ENCODE results near the gene VWA8. TPM values are rescaled to one million over a fixed set of nuclear protein-coding genes. Genes with fewer than 3 reads are reported as not detected.
A peak's percentile ranks its signal among the peaks of the same experiment; 100 is the strongest.

Gene VWA8
- total and polyA plus RNA-seq, 4 experiments from 2014 or later, result 3.2 to 23.3 (median 13.5) TPM

- Histone ChIP-seq H3K9me3 (ENCODE audit: control insufficient read depth in 1 of 2, low read length in 2 of 2) (no peaks in the 10 kb centered on the region), H3K36me3 (ENCODE audit: insufficient read depth, low read length) (no peaks in the 10 kb centered on the region), H3K27ac (ENCODE audit: low read depth, low read length) (no peak overlapping the region), H3K4me1 (ENCODE audit: insufficient read depth, low read length) (no peaks in the 10 kb centered on the region), H3K4me3 (ENCODE audit: low read length in 2 of 2) (no peak overlapping the region), H3K27me3 (ENCODE audit: insufficient read depth, low read length) (no peaks in the 10 kb centered on the region)
- H3K27ac Mint-ChIP-seq, result no peak overlapping the region
- intact Hi-C loops (cut with micrococcal nuclease), result no loop called here
- CTCF ChIA-PET (ENCODE audit: partially characterized antibody), result no interaction called here
- DNase-seq, result no peak
- POLR2A ChIA-PET (ENCODE audit: partially characterized antibody), result interaction anchor here (0.7 kb wide), 1 partner anchor 9 kb away, joined by 3 read pairs; no protein-coding TSS in a partner anchor
- peaks cover 0 to 15% (median 8%) of the 10 kb centered on the region in 4 donors for H3K4me1 Mint-ChIP-seq
- no peak overlapping the region for H3K4me3 Mint-ChIP-seq
- peaks cover 0 to 3% (median 0%) of the 10 kb centered on the region in 8 donors for H3K9me3 Mint-ChIP-seq
- H3K36me3 Mint-ChIP-seq, result peaks cover 21 to 23% of the 10 kb centered on the region in 2 donors
- H3K27me3 Mint-ChIP-seq, result no peaks in the 10 kb centered on the region
Measured at GRCh38 chr13:41767801-41768200, 193.1 kb downstream of the VWA8 start.

- H3K36me3 Mint-ChIP-seq, result peaks cover 30 to 31% of the 10 kb centered on the region in 2 donors
- Histone ChIP-seq H3K36me3 (ENCODE audit: insufficient read depth, low read length) (no peaks in the 10 kb centered on the region), H3K27ac (ENCODE audit: low read depth, low read length) (no peak overlapping the region), H3K9me3 (ENCODE audit: control insufficient read depth in 1 of 2, low read length in 2 of 2) (no peaks in the 10 kb centered on the region), H3K27me3 (ENCODE audit: insufficient read depth, low read length) (no peaks in the 10 kb centered on the region), H3K4me3 (ENCODE audit: low read length in 2 of 2) (no peak overlapping the region), H3K4me1 (ENCODE audit: insufficient read depth, low read length) (no peaks in the 10 kb centered on the region)
- peaks cover 0 to 15% (median 8%) of the 10 kb centered on the region in 4 donors for H3K4me1 Mint-ChIP-seq
- no peak overlapping the region for H3K4me3 Mint-ChIP-seq
- ChIA-PET POLR2A (ENCODE audit: partially characterized antibody) (no interaction called here), CTCF (ENCODE audit: partially characterized antibody) (interaction anchor here (1.1 kb wide), 1 partner anchor 98 kb away, joined by 3 read pairs; no protein-coding TSS in a partner anchor)
- no peak for DNase-seq
- H3K9me3 Mint-ChIP-seq, result peaks cover 0 to 3% (median 0%) of the 10 kb centered on the region in 8 donors
- H3K27ac Mint-ChIP-seq, result peak overlapping the region in 2 of 7 donors; percentile 47 to 67
- H3K27me3 Mint-ChIP-seq, result no peaks in the 10 kb centered on the region
- intact Hi-C loops (cut with micrococcal nuclease), result no loop called here
Measured at GRCh38 chr13:41766439-41766838, 194.5 kb downstream of the VWA8 start.

DNA sequence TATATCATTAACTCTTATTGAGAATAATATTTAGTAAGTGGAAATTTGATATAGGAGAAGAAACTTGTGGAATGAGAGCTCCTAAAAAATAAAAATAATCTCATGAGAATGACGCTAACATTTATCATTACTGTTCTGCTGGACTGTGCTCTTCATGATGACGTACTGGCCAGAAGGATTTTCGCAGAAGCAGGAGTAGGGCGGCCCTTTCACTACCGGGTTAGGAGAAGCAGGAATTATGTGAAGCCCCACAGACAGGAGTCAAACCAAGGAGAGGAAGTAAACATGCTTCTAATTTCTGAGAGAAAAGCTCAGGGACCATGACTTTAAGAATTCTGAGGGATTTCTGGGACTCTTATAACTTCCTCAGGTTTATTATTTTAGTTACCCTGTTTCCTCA lies 195.1 kb downstream of the VWA8 start:
- POLR2A ChIA-PET (ENCODE audit: partially characterized antibody), result no interaction called here

DNA sequence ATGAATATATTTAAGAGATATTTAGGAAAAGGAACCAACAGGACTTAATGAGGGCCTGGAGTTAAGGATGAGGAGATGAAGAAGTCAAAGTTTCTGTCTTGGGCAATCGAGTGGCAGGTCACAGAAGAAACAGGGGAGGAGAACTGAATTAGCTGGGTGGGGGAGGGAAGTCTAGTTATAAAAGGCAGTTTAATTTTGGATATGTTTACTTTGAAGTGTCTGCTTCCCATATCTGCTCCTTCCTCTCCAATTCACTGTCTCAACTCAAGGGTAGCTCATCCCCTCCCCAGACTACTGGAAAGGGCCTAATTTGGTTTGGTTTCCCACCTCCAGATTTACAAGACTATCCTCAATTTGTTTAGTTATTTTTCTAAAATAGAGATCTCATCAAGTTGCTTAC lies 195.9 kb downstream of the VWA8 start:
- H3K4me3 ChIP-seq (ENCODE audit: low read length in 2 of 2), result no peak overlapping the region
- Mint-ChIP-seq H3K4me1 (peaks cover 0 to 15% (median 8%) of the 10 kb centered on the region in 4 donors), H3K27ac (peak overlapping the region in 2 of 7 donors; percentile 41 to 53), H3K4me3 (peak overlapping the region in 1 of 8 donors; percentile 62), H3K9me3 (peaks cover 0 to 3% (median 0%) of the 10 kb centered on the region in 8 donors), H3K27me3 (no peaks in the 10 kb centered on the region), H3K36me3 (peaks cover 39 to 41% of the 10 kb centered on the region in 2 donors)
- CTCF ChIA-PET (ENCODE audit: partially characterized antibody), result no interaction called here
- peaks cover 7% of the 10 kb centered on the region for H3K36me3 ChIP-seq (ENCODE audit: insufficient read depth, low read length)
- no peaks in the 10 kb centered on the region for H3K4me1 ChIP-seq (ENCODE audit: insufficient read depth, low read length)
- H3K27ac ChIP-seq (ENCODE audit: low read depth, low read length), result no peak overlapping the region
- intact Hi-C loops (cut with micrococcal nuclease), result no loop called here
- POLR2A ChIA-PET (ENCODE audit: partially characterized antibody), result no interaction called here
- H3K9me3 ChIP-seq (ENCODE audit: control insufficient read depth in 1 of 2, low read length in 2 of 2), result no peaks in the 10 kb centered on the region
- no peaks in the 10 kb centered on the region for H3K27me3 ChIP-seq (ENCODE audit: insufficient read depth, low read length)
- DNase-seq, result no peak

More for the DNA sequence above, 195.1 kb downstream of the VWA8 start:
- Mint-ChIP-seq H3K4me3 (no peak overlapping the region), H3K9me3 (peaks cover 0 to 3% (median 0%) of the 10 kb centered on the region in 8 donors), H3K4me1 (peaks cover 0 to 15% (median 8%) of the 10 kb centered on the region in 4 donors), H3K27me3 (no peaks in the 10 kb centered on the region), H3K36me3 (peaks cover 34 to 35% of the 10 kb centered on the region in 2 donors), H3K27ac (no peak overlapping the region)
- Histone ChIP-seq H3K9me3 (ENCODE audit: control insufficient read depth in 1 of 2, low read length in 2 of 2) (no peaks in the 10 kb centered on the region), H3K27me3 (ENCODE audit: insufficient read depth, low read length) (no peaks in the 10 kb centered on the region), H3K4me1 (ENCODE audit: insufficient read depth, low read length) (no peaks in the 10 kb centered on the region), H3K4me3 (ENCODE audit: low read length in 2 of 2) (no peak overlapping the region), H3K27ac (ENCODE audit: low read depth, low read length) (no peak overlapping the region), H3K36me3 (ENCODE audit: insufficient read depth, low read length) (peaks cover 4% of the 10 kb centered on the region)
- no peak for DNase-seq
- intact Hi-C loops (cut with micrococcal nuclease), result no loop called here
- CTCF ChIA-PET (ENCODE audit: partially characterized antibody), result interaction anchor here (1.1 kb wide), 1 partner anchor 98 kb away, joined by 3 read pairs; no protein-coding TSS in a partner anchor

DNA sequence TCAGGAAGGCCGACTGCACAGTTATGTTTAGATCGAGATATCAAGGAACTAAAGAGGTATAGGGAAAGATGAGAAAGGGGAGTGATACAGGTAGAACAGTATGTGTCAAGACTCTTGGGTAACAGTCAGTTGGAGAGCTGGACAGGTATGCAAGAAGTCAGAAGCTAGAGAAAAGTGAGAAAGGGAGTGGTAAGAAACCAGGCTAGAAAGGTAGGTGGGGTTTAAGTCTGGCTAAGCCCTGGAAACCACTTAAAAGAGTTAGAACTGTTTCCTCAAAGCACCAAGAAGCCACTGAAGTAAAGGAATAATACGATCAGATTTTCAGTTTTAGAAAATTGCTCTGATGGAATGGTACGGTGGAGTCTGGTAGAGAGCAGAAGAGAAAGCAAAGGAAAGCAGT lies 196.4 kb downstream of the VWA8 start:
- ChIA-PET POLR2A (ENCODE audit: partially characterized antibody) (no interaction called here), CTCF (ENCODE audit: partially characterized antibody) (no interaction called here)
- intact Hi-C loops (cut with micrococcal nuclease), result no loop called here
- no peaks in the 10 kb centered on the region for H3K27me3 ChIP-seq (ENCODE audit: insufficient read depth, low read length)
- H3K9me3 ChIP-seq (ENCODE audit: control insufficient read depth in 1 of 2, low read length in 2 of 2), result no peaks in the 10 kb centered on the region
- no peaks in the 10 kb centered on the region for H3K27me3 Mint-ChIP-seq
- peak in 1 of 5 donors; percentile 13 for DNase-seq
- no peaks in the 10 kb centered on the region for H3K4me1 ChIP-seq (ENCODE audit: insufficient read depth, low read length)
- H3K4me3 ChIP-seq (ENCODE audit: low read length in 2 of 2), result no peak overlapping the region
- H3K27ac ChIP-seq (ENCODE audit: low read depth, low read length), result no peak overlapping the region
- H3K4me3 Mint-ChIP-seq, result peak overlapping the region in 2 of 8 donors; percentile 7 to 62
- peaks cover 40 to 41% of the 10 kb centered on the region in 2 donors for H3K36me3 Mint-ChIP-seq
- H3K4me1 Mint-ChIP-seq, result peaks cover 0 to 15% (median 8%) of the 10 kb centered on the region in 4 donors
- peaks cover 0 to 3% (median 0%) of the 10 kb centered on the region in 8 donors for H3K9me3 Mint-ChIP-seq
- H3K36me3 ChIP-seq (ENCODE audit: insufficient read depth, low read length), result peaks cover 7% of the 10 kb centered on the region
- H3K27ac Mint-ChIP-seq, result peak overlapping the region in 1 of 7 donors; percentile 17

DNA sequence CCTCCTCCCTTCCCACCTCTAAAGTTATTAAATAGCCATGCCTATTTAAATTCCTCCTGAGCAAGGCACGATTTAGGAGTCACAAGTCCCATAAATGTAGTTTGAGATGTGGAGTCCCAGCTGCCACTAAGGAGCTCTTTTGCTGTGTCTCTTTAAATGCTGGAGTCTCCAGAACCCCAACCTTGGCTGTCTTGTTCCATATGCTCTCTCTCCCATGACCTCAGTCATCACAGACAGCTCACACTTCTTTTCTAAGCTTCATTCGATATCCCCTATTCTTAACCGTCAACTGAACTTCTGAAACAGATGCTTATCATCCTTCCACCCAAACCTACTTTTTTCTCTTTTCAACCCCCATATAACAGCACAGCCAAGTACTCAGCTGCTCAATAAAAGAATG lies 197.1 kb downstream of the VWA8 start:
- Histone ChIP-seq H3K27me3 (ENCODE audit: insufficient read depth, low read length) (no peaks in the 10 kb centered on the region), H3K27ac (ENCODE audit: low read depth, low read length) (no peak overlapping the region), H3K4me3 (ENCODE audit: low read length in 2 of 2) (no peak overlapping the region), H3K9me3 (ENCODE audit: control insufficient read depth in 1 of 2, low read length in 2 of 2) (no peaks in the 10 kb centered on the region), H3K4me1 (ENCODE audit: insufficient read depth, low read length) (no peaks in the 10 kb centered on the region), H3K36me3 (ENCODE audit: insufficient read depth, low read length) (peaks cover 7% of the 10 kb centered on the region)
- ChIA-PET POLR2A (ENCODE audit: partially characterized antibody) (no interaction called here), CTCF (ENCODE audit: partially characterized antibody) (no interaction called here)
- intact Hi-C loops (cut with micrococcal nuclease), result no loop called here
- Mint-ChIP-seq H3K4me3 (no peak overlapping the region), H3K27me3 (no peaks in the 10 kb centered on the region), H3K36me3 (peaks cover 41 to 45% of the 10 kb centered on the region in 2 donors), H3K27ac (no peak overlapping the region), H3K9me3 (peaks cover 0 to 3% (median 0%) of the 10 kb centered on the region in 8 donors), H3K4me1 (peaks cover 0 to 15% (median 8%) of the 10 kb centered on the region in 4 donors)
- DNase-seq, result no peak

- intact Hi-C loops (cut with micrococcal nuclease), result no loop called here
- no peaks in the 10 kb centered on the region for H3K27me3 ChIP-seq (ENCODE audit: insufficient read depth, low read length)
- no peak overlapping the region for H3K4me3 ChIP-seq (ENCODE audit: low read length in 2 of 2)
- no peaks in the 10 kb centered on the region for H3K9me3 ChIP-seq (ENCODE audit: control insufficient read depth in 1 of 2, low read length in 2 of 2)
- Mint-ChIP-seq H3K27me3 (no peaks in the 10 kb centered on the region), H3K36me3 (peaks cover 42 to 47% of the 10 kb centered on the region in 2 donors), H3K4me1 (peaks cover 0 to 15% (median 8%) of the 10 kb centered on the region in 4 donors), H3K4me3 (no peak overlapping the region), H3K27ac (peak overlapping the region in 2 of 7 donors; percentile 22 to 25), H3K9me3 (peaks cover 0 to 3% (median 0%) of the 10 kb centered on the region in 8 donors)
- no peaks in the 10 kb centered on the region for H3K4me1 ChIP-seq (ENCODE audit: insufficient read depth, low read length)
- peaks cover 7% of the 10 kb centered on the region for H3K36me3 ChIP-seq (ENCODE audit: insufficient read depth, low read length)
- no peak overlapping the region for H3K27ac ChIP-seq (ENCODE audit: low read depth, low read length)
- POLR2A ChIA-PET (ENCODE audit: partially characterized antibody), result no interaction called here
- DNase-seq, result no peak
- CTCF ChIA-PET (ENCODE audit: partially characterized antibody), result no interaction called here
Measured at GRCh38 chr13:41762796-41763195, 198.1 kb downstream of the VWA8 start.
